NCI-H69 (cell line): ENCODE results near the gene GDF10.

Source experiments
- DNase-seq: peaks from one replicate; lab custom pipeline; 2025; lab: John Stamatoyannopoulos, UW

The GDF10 gene

GRCh38 chr10:47299611-47300428, at the start of gene GDF10:
GDF10 (plus strand) TSS chr10:47300197; CDS start chr10:47300652, 455 bp downstream.
- no peak for DNase-seq

- DNase-seq, result no peak
Measured at GRCh38 chr10:47252093-47252780, 47.8 kb upstream of the GDF10 start.

- DNase-seq, result no peak
Measured at GRCh38 chr10:47253030-47253637, 46.9 kb upstream of the GDF10 start.

- DNase-seq, result no peak
Measured at GRCh38 chr10:47253651-47254375, 46.2 kb upstream of the GDF10 start.

GRCh38 chr10:47254611-47255010, 45.4 kb upstream of the GDF10 start:
- no peak for DNase-seq

- no peak for DNase-seq
Measured at GRCh38 chr10:47255033-47255813, 44.8 kb upstream of the GDF10 start.

GRCh38 chr10:47255866-47256265, 44.1 kb upstream of the GDF10 start:
- no peak for DNase-seq

GRCh38 chr10:47256751-47257336, 43.2 kb upstream of the GDF10 start:
- DNase-seq, result no peak

GRCh38 chr10:47257396-47258120, 42.4 kb upstream of the GDF10 start:
- DNase-seq, result no peak

GRCh38 chr10:47258921-47259320, 41.1 kb upstream of the GDF10 start:
- DNase-seq, result no peak

- DNase-seq, result no peak
Measured at GRCh38 chr10:47259466-47259865, 40.5 kb upstream of the GDF10 start.

- DNase-seq, result no peak
Measured at GRCh38 chr10:47260505-47261111, 39.4 kb upstream of the GDF10 start.

- DNase-seq, result no peak
Measured at GRCh38 chr10:47261121-47261520, 38.9 kb upstream of the GDF10 start.

- DNase-seq, result no peak
Measured at GRCh38 chr10:47261556-47261955, 38.4 kb upstream of the GDF10 start.

GRCh38 chr10:47262606-47263533, 37.1 kb upstream of the GDF10 start:
- DNase-seq, result no peak

GRCh38 chr10:47264797-47265281, 35.2 kb upstream of the GDF10 start:
- no peak for DNase-seq

- no peak for DNase-seq
Measured at GRCh38 chr10:47266602-47267001, 33.4 kb upstream of the GDF10 start.

GRCh38 chr10:47268696-47269095, 31.3 kb upstream of the GDF10 start:
- no peak for DNase-seq

- no peak for DNase-seq
Measured at GRCh38 chr10:47269294-47269693, 30.7 kb upstream of the GDF10 start.
